Gastrocnemius medialis (tissue), 4 donors: ENCODE data around the gene CMBL.
"Not testable (repeated sequence)": the region's sequence is repeated elsewhere in the genome, so short reads cannot be mapped to it uniquely, and the experiment has no call there.

Source experiments
- POLR2A ChIP-seq, 2 donors: fragments of 450-650 bp; IDR thresholded peaks; one replicate each; pipeline ENCODE4 v1.6.1; 2017; ENCODE audit warnings: antibody characterized with exemption in 2 of 2, mild to moderate bottlenecking in 2 of 2, moderate library complexity in 2 of 2
- TF ChIP-seq, protein P1 (sequence below), 5 experiments: fragments of 450-650 bp in 3 of 5; fragments of 200-600 bp in 2 of 5; sonication (generic) in 2 of 5; IDR thresholded peaks in 4 of 5; conservative IDR thresholded peaks in 1 of 5; 1 replicate in 4 of 5; 2 replicates in 1 of 5; pipeline ENCODE4 v1.5.1; 2016 to 2019; ENCODE audit warnings: antibody characterized with exemption in 5 of 5, mild to moderate bottlenecking in 3 of 5, moderate library complexity in 3 of 5

GRCh38 chr5:10344461-10345106 lies 36.9 kb upstream of the CMBL start:
- TF ChIP-seq, protein P1, sequence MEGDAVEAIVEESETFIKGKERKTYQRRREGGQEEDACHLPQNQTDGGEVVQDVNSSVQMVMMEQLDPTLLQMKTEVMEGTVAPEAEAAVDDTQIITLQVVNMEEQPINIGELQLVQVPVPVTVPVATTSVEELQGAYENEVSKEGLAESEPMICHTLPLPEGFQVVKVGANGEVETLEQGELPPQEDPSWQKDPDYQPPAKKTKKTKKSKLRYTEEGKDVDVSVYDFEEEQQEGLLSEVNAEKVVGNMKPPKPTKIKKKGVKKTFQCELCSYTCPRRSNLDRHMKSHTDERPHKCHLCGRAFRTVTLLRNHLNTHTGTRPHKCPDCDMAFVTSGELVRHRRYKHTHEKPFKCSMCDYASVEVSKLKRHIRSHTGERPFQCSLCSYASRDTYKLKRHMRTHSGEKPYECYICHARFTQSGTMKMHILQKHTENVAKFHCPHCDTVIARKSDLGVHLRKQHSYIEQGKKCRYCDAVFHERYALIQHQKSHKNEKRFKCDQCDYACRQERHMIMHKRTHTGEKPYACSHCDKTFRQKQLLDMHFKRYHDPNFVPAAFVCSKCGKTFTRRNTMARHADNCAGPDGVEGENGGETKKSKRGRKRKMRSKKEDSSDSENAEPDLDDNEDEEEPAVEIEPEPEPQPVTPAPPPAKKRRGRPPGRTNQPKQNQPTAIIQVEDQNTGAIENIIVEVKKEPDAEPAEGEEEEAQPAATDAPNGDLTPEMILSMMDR (IDR thresholded peaks at IDR 0.05 in 4 of 5, conservative IDR thresholded peaks at IDR 0.05 in 1 of 5) = not testable (repeated sequence)
- TF ChIP-seq POLR2A (IDR thresholded peaks at IDR 0.05) = not testable (repeated sequence)
